HG03558 (cell line): ENCODE results near the gene FANCG.
A peak's percentile ranks its signal among the peaks of the same experiment; 100 is the strongest.

Source experiments
- ATAC-seq: cut with Tn5 transposase; IDR thresholded peaks from one replicate; pipeline ENCODE4 v1.9.1; 2021; ENCODE audit warnings: moderate number of reproducible peaks; ENCODE audit not compliant: unreplicated experiment; ENCODE audit errors: extremely low read depth

FANCG gene

GRCh38 chr9:35104586-35104985 is 24.8 kb upstream of the FANCG start:
- no peak for ATAC-seq

GRCh38 chr9:35103660-35104191 is 24.0 kb upstream of the FANCG start:
- ATAC-seq, result no peak

GRCh38 chr9:35102769-35103659 is 23.3 kb upstream of the FANCG start, which contains the start of gene STOML2:
STOML2 (minus strand) TSS chr9:35103131; CDS start chr9:35103094, 37 bp downstream.
- peak; percentile 79 for ATAC-seq

- no peak for ATAC-seq
These were observed 22.7 kb upstream of the FANCG start for GRCh38 chr9:35102465-35102768.

- no peak for ATAC-seq
These were observed 17.8 kb upstream of the FANCG start for GRCh38 chr9:35097573-35097972.

GRCh38 chr9:35096035-35096849 is 16.5 kb upstream of the FANCG start, which contains the start of gene PIGO:
PIGO (minus strand) TSS chr9:35096591; CDS start chr9:35095565, 1,026 bp downstream.
- ATAC-seq, result peak; percentile 61

GRCh38 chr9:35091536-35091935 is 11.8 kb upstream of the FANCG start:
- ATAC-seq, result no peak

GRCh38 chr9:35089434-35089833 is 9.7 kb upstream of the FANCG start:
- ATAC-seq, result no peak

- ATAC-seq, result no peak
These were observed 5.3 kb upstream of the FANCG start for GRCh38 chr9:35085078-35085477.

GRCh38 chr9:35079041-35079425 is 709 bp downstream of the FANCG start:
- no peak for ATAC-seq

GRCh38 chr9:35078066-35078465 is 1.7 kb downstream of the FANCG start:
- no peak for ATAC-seq

GRCh38 chr9:35076848-35077247 is 2.9 kb downstream of the FANCG start:
- no peak for ATAC-seq

- ATAC-seq, result no peak
These were observed 4.4 kb downstream of the FANCG start for GRCh38 chr9:35075358-35075757.

- no peak for ATAC-seq
These were observed 5.0 kb downstream of the FANCG start for GRCh38 chr9:35074791-35075190.

- no peak for ATAC-seq
These were observed 5.6 kb downstream of the FANCG start for GRCh38 chr9:35074141-35074540.

- ATAC-seq, result no peak
These were observed 6.5 kb downstream of the FANCG start for GRCh38 chr9:35073279-35073612.

- peak; percentile 59 for ATAC-seq
These were observed 7.1 kb downstream of the FANCG start, which contains the start of gene VCP for GRCh38 chr9:35072461-35073278. VCP (minus strand) TSS chr9:35072625; CDS start chr9:35072353, 272 bp downstream.

GRCh38 chr9:35071814-35072460 is 7.8 kb downstream of the FANCG start:
- ATAC-seq, result peak; percentile 23
